Measurements from ENCODE around the gene CACNA1C. TPM values are rescaled to one million over a fixed set of nuclear protein-coding genes. Genes with fewer than 3 reads are reported as not detected.

CACNA1C gene
- total RNA-seq, 1 donor from 2014 or later, result 15.6 TPM

GRCh38 chr12:2453076-2453760 is 400.4 kb downstream of the CACNA1C start:
- H3K9me3 ChIP-seq, result no peaks in the 10 kb centered on the region
- H3K4me1 ChIP-seq, result peaks cover 9% of the 10 kb centered on the region
- TF ChIP-seq, protein P1, sequence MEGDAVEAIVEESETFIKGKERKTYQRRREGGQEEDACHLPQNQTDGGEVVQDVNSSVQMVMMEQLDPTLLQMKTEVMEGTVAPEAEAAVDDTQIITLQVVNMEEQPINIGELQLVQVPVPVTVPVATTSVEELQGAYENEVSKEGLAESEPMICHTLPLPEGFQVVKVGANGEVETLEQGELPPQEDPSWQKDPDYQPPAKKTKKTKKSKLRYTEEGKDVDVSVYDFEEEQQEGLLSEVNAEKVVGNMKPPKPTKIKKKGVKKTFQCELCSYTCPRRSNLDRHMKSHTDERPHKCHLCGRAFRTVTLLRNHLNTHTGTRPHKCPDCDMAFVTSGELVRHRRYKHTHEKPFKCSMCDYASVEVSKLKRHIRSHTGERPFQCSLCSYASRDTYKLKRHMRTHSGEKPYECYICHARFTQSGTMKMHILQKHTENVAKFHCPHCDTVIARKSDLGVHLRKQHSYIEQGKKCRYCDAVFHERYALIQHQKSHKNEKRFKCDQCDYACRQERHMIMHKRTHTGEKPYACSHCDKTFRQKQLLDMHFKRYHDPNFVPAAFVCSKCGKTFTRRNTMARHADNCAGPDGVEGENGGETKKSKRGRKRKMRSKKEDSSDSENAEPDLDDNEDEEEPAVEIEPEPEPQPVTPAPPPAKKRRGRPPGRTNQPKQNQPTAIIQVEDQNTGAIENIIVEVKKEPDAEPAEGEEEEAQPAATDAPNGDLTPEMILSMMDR (IDR thresholded peaks at IDR 0.05), result no peak
- H3K36me3 ChIP-seq, result no peaks in the 10 kb centered on the region
- H3K27me3 ChIP-seq, result no peaks in the 10 kb centered on the region
- no peak for DNase-seq
- ATAC-seq, result no peak
- intact Hi-C loops (cut with DNase I), result no loop called here
- H3K4me3 ChIP-seq, result no peak overlapping the region
- no peak overlapping the region for H3K27ac ChIP-seq

GRCh38 chr12:2453761-2454090 is 400.9 kb downstream of the CACNA1C start:
- TF ChIP-seq, protein P1 (IDR thresholded peaks at IDR 0.05), result no peak
- Histone ChIP-seq H3K36me3 (no peaks in the 10 kb centered on the region), H3K4me1 (peaks cover 9% of the 10 kb centered on the region), H3K9me3 (no peaks in the 10 kb centered on the region), H3K27me3 (no peaks in the 10 kb centered on the region), H3K27ac (no peak overlapping the region), H3K4me3 (no peak overlapping the region)
- DNase-seq, result no peak
- peak; percentile 33 for ATAC-seq
- intact Hi-C loops (cut with DNase I), result no loop called here

DNA sequence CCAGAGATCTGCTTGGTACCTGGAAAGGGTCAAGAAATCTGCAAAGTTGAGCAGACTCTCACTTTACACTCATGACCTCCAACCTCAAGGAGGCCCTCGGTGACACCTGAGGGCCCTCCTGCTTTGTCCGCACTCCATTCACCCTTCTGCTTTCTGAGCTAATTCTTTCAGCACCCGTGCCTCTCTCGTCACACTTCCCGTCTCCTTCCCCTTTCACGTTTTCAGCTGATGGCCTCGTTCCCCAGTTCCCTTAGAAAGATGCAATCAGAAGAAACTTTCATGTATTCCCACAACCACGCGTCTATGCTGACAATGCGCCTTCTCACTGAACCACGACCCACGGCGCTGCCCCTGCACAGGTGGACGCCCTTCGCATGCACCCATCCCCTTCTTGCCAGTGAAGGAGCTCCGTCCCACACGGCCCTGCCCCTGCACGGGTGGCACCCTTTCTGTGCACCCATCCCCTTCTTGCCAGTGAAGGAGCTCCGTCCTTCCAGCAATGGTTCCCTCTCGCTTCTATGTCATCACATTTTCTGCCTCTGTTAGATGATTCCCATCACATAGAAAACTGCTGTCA is 401.9 kb downstream of the CACNA1C start:
- peaks cover 9% of the 10 kb centered on the region for H3K4me1 ChIP-seq
- DNase-seq (no peak), ATAC-seq (peak; percentile 16)
- H3K9me3 ChIP-seq, result no peaks in the 10 kb centered on the region
- intact Hi-C loops (cut with DNase I), result no loop called here
- H3K27me3 ChIP-seq, result no peaks in the 10 kb centered on the region
- TF ChIP-seq, protein P1 (IDR thresholded peaks at IDR 0.05), result no peak
- no peaks in the 10 kb centered on the region for H3K36me3 ChIP-seq
- H3K4me3 ChIP-seq, result no peak overlapping the region
- no peak overlapping the region for H3K27ac ChIP-seq

DNA sequence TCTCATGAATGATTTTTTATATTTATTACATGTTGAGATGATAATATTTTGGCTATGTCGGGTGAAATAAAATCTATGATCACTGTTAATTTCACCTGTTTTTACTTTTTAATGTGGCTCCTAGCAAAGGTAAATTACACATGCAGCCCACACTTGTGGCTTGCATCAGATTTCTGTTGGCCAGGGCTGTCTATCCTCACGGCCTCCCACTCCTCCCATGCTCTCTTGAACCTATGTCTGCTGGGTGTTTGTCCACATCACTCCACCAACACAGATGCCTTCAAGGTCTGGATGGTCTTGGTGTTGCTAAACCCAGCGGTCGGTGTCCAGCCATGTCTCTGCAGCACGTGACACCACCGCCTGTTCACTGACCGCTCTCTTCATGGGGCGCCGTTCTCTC is 402.6 kb downstream of the CACNA1C start:
- Histone ChIP-seq H3K27me3 (no peaks in the 10 kb centered on the region), H3K4me1 (peaks cover 9% of the 10 kb centered on the region), H3K36me3 (no peaks in the 10 kb centered on the region), H3K4me3 (no peak overlapping the region), H3K9me3 (no peaks in the 10 kb centered on the region), H3K27ac (no peak overlapping the region)
- ATAC-seq, result no peak
- DNase-seq, result no peak
- TF ChIP-seq, protein P1 (IDR thresholded peaks at IDR 0.05), result no peak
- intact Hi-C loops (cut with DNase I), result no loop called here

GRCh38 chr12:2456122-2456812 is 403.5 kb downstream of the CACNA1C start:
- Histone ChIP-seq H3K27me3 (no peaks in the 10 kb centered on the region), H3K4me3 (no peak overlapping the region), H3K36me3 (no peaks in the 10 kb centered on the region), H3K4me1 (peaks cover 9% of the 10 kb centered on the region), H3K27ac (no peak overlapping the region), H3K9me3 (no peaks in the 10 kb centered on the region)
- peak; percentile 64 for ATAC-seq
- DNase-seq, result no peak
- intact Hi-C loops (cut with DNase I), result no loop called here
- TF ChIP-seq, protein P1 (IDR thresholded peaks at IDR 0.05), result no peak

Data from upper lobe of right lung (tissue), 1 donor.